HepG2 (cell line): Measurements from ENCODE around the gene NOPCHAP1.

Source experiments
- CTCF ChIP-seq: sonication (generic); formaldehyde crosslinking; IDR thresholded peaks from 2 replicates; pipeline ENCODE4 v1.5.0; 2020; ENCODE audit warnings: mild to moderate bottlenecking, missing genetic modification reagents, moderate library complexity
- KAT2B ChIP-seq: fragments of 150-350 bp; IDR thresholded peaks from 2 replicates; pipeline ENCODE4 v1.6.1; 2014; ENCODE audit warnings: low read depth, low read length, borderline replicate concordance
- NFATC3 ChIP-seq: sonication (generic); formaldehyde crosslinking; IDR thresholded peaks from 2 replicates; pipeline ENCODE4 v1.5.1; 2020; ENCODE audit warnings: mild to moderate bottlenecking, missing genetic modification reagents
- NFYB ChIP-seq: sonication (generic); formaldehyde crosslinking; IDR thresholded peaks from 2 replicates; pipeline ENCODE4 v1.4.0; 2020; ENCODE audit warnings: missing genetic modification reagents
- SRY ChIP-seq: sonication (generic); formaldehyde crosslinking; IDR thresholded peaks from 2 replicates; pipeline ENCODE4 v1.8.0; 2022; ENCODE audit warnings: mild to moderate bottlenecking, missing genetic modification reagents
- TCF7 ChIP-seq: sonication (generic); IDR thresholded peaks from 2 replicates; pipeline ENCODE4 v1.6.1; 2016; ENCODE audit warnings: antibody characterized with exemption, low read depth
- ZKSCAN1 ChIP-seq: fragments of 150-350 bp; IDR thresholded peaks from 2 replicates; pipeline ENCODE4 v1.6.1; 2014; ENCODE audit warnings: low read length
- ZNF354B ChIP-seq: sonication (generic); formaldehyde crosslinking; IDR thresholded peaks from 2 replicates; pipeline ENCODE4 v1.8.0; 2022; ENCODE audit warnings: mild to moderate bottlenecking, missing genetic modification reagents
- ZNF891 ChIP-seq: sonication (generic); formaldehyde crosslinking; IDR thresholded peaks from 2 replicates; pipeline ENCODE4 v1.5.0; 2020; ENCODE audit warnings: mild to moderate bottlenecking, missing genetic modification reagents

GRCh38 chr12:104960464-104960863 lies 25.7 kb upstream of the NOPCHAP1 start:
- TF ChIP-seq NFATC3 (CRISPR knock-in tag): no peak
- TF ChIP-seq ZKSCAN1: no peak
- TF ChIP-seq CTCF (CRISPR knock-in tag): no peak
- TF ChIP-seq KAT2B: no peak
- no peak for TF ChIP-seq SRY (CRISPR knock-in tag)
- TF ChIP-seq ZNF891: no peak
- TF ChIP-seq TCF7: no peak
- TF ChIP-seq NFYB (CRISPR knock-in tag): no peak
- no peak for TF ChIP-seq ZNF354B (CRISPR knock-in tag)
